Osteocyte (in vitro differentiated cells): ENCODE measurements around the gene CNBD2. TPM values are rescaled to one million over a fixed set of nuclear protein-coding genes. Genes with fewer than 3 reads are reported as not detected.

Experiments used
- DNase-seq: peaks from one replicate; pipeline ENCODE4 v3.0.0; 2021; ENCODE audit warnings: mixed read lengths; ENCODE audit not compliant: unreplicated experiment; ENCODE audit errors: extremely low spot score
- H3K27ac Mint-ChIP-seq: one replicate; pipeline ENCODE4 v1.8.0; 2021; ENCODE audit warnings: mild to moderate bottlenecking, mixed read lengths; ENCODE audit not compliant: unreplicated experiment
- H3K27me3 Mint-ChIP-seq: one replicate; pipeline ENCODE4 v1.8.0; 2021; ENCODE audit warnings: mixed read lengths; ENCODE audit not compliant: unreplicated experiment
- H3K36me3 Mint-ChIP-seq: one replicate; pipeline ENCODE4 v1.8.0; 2021; ENCODE audit warnings: mixed read lengths; ENCODE audit not compliant: unreplicated experiment
- H3K4me1 Mint-ChIP-seq: one replicate; pipeline ENCODE4 v1.8.0; 2021; ENCODE audit warnings: mixed read lengths; ENCODE audit not compliant: unreplicated experiment
- H3K4me3 Mint-ChIP-seq: one replicate; pipeline ENCODE4 v1.8.0; 2021; ENCODE audit warnings: mild to moderate bottlenecking, moderate library complexity, mixed read lengths; ENCODE audit not compliant: unreplicated experiment
- H3K9me3 Mint-ChIP-seq: one replicate; pipeline ENCODE4 v1.8.0; 2021; ENCODE audit warnings: mixed read lengths; ENCODE audit not compliant: unreplicated experiment
- long read RNA-seq: library from polyadenylated mRNA; unstranded; transcript quantifications from one replicate; pipeline ENCODE4 v2.0.0, GENCODE V29; 2021
- total RNA-seq: library from RNA; stranded (reverse); gene quantifications from 2 replicates; pipeline ENCODE4 v1.2.1, GENCODE V29; 2021
- TF ChIP-seq, protein P1 (sequence below): fragments of 200-600 bp; sonication (generic); IDR thresholded peaks from 2 replicates; pipeline ENCODE4 v1.5.0; 2021; ENCODE audit warnings: antibody characterized with exemption, mild to moderate bottlenecking, moderate library complexity

CNBD2 gene
- total RNA-seq: 3.8 and 4.6 TPM in 2 replicates
- long read RNA-seq, transcript CNBD2-206 (1 exons, 662 nt): major isoform, 6 of 9 reads
- long read RNA-seq, partial matches to known transcripts: 0 of 9 reads
- long read RNA-seq, other reads (novel, unspliced or antisense): 3 of 9 reads

DNA sequence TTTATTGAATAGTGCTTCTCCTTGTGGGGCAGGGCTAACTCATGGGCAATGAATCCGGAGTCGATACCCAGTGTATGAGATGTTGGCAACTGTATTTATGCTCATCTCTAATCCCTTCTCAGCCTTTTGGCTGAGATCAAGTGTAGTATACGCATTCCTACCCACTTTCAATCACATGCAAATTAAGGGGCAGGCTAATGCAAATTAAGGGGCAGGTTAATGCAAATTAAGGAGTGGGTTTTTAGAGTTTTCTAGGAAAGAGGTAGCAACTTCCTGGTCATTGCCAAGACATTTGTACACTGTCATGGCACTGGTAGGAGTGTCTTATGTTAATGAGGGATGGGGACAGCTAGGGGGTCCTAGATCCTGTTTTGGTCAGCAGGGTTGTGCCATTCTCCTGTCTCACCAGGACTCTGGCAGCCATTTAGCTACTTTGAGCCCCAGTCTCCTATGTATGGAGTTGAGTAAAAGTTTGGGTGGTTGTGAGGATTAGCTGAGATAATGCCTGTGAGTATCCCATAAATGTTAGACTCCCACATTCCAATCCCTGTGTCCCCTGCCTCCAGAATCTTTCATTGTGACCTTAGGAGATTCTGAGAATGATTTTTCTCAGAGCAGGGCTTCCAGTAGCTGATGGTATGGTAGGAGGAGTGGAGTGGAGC, at the start of gene CNBD2:
Gene CNBD2 (plus strand): TSS at position 612 of the 662 bp plus-strand sequence. CDS start 173 bp downstream, outside the sequence.
- TF ChIP-seq, protein P1, sequence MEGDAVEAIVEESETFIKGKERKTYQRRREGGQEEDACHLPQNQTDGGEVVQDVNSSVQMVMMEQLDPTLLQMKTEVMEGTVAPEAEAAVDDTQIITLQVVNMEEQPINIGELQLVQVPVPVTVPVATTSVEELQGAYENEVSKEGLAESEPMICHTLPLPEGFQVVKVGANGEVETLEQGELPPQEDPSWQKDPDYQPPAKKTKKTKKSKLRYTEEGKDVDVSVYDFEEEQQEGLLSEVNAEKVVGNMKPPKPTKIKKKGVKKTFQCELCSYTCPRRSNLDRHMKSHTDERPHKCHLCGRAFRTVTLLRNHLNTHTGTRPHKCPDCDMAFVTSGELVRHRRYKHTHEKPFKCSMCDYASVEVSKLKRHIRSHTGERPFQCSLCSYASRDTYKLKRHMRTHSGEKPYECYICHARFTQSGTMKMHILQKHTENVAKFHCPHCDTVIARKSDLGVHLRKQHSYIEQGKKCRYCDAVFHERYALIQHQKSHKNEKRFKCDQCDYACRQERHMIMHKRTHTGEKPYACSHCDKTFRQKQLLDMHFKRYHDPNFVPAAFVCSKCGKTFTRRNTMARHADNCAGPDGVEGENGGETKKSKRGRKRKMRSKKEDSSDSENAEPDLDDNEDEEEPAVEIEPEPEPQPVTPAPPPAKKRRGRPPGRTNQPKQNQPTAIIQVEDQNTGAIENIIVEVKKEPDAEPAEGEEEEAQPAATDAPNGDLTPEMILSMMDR: no peak
- no peak for DNase-seq
- Mint-ChIP-seq H3K27ac (no peak within 1 kb of the TSS), H3K27me3 (peaks cover 9% of the 10 kb centered on the region), H3K36me3 (no peaks in the 10 kb centered on the region), H3K9me3 (no peaks in the 10 kb centered on the region), H3K4me3 (no peak within 1 kb of the TSS), H3K4me1 (peaks cover 6% of the 10 kb centered on the region)

DNA sequence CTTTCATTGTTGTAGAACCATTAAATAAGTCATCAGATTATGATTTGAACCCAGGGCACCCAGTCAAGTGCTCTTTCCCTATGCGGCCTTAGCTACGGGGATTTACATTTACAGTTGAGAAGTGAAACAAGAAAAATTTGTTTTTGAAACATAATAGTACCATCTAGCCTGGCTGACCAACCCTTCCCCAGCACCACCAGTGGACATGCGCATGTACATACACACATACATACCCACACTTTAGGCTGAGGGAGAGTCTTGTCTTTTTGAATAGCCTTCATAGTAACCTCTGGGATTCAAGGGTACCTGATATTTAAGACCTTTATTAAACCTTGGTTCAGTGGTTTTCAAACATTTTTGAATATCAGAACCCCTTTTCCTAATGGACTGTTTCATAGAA, 47.9 kb upstream of the CNBD2 start:
- no peaks in the 10 kb centered on the region for H3K9me3 Mint-ChIP-seq
- no peak overlapping the region for H3K27ac Mint-ChIP-seq
- no peak for DNase-seq
- peaks cover 32% of the 10 kb centered on the region for H3K36me3 Mint-ChIP-seq
- TF ChIP-seq, protein P1: no peak
- no peak overlapping the region for H3K4me3 Mint-ChIP-seq
- H3K4me1 Mint-ChIP-seq: no peaks in the 10 kb centered on the region
- H3K27me3 Mint-ChIP-seq: no peaks in the 10 kb centered on the region

DNA sequence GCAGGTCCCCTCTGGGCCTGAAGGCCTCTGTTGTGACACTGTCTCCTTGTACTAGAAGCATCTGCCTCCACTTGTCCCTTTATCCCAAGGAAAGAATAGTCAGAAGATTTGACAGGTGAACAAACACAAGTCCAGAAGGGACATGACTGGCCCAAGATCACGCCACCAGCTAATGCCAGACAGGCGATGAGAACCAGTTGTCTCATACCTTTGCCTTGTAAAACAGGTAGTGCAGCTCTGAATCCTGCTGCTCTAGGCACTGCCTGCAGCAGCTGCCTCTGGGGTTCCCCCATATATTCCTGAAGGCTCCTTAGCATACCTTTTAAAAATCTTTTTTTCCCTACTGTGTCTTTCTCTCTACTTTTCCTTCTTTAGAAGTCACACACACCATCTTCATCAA, 39.1 kb upstream of the CNBD2 start:
- no peak for DNase-seq
- Mint-ChIP-seq H3K4me3 (no peak overlapping the region), H3K9me3 (no peaks in the 10 kb centered on the region), H3K4me1 (no peaks in the 10 kb centered on the region), H3K27ac (no peak overlapping the region), H3K27me3 (no peaks in the 10 kb centered on the region), H3K36me3 (peaks cover 18% of the 10 kb centered on the region)
- TF ChIP-seq, protein P1: no peak

DNA sequence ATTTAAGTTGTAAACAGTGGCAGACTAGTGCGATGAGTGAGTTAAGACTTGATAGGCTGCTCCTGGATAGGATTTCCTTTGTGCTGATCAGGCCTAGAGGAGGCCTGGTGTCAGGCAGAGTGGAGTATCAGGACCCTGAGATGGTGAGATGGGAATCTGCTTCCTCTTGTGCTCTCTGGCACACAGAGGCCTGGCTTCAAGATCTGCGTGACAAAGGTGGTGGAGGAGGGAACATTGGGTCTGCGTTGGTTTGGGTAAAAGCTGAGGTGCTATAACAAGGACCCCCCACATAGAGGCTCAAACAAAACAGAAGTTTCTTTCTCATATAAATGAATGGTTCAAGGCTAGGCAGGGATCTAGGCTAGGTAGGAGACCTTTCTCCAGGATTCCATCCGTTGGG, 34.3 kb upstream of the CNBD2 start:
- Mint-ChIP-seq H3K36me3 (peaks cover 19% of the 10 kb centered on the region), H3K9me3 (no peaks in the 10 kb centered on the region)

DNA sequence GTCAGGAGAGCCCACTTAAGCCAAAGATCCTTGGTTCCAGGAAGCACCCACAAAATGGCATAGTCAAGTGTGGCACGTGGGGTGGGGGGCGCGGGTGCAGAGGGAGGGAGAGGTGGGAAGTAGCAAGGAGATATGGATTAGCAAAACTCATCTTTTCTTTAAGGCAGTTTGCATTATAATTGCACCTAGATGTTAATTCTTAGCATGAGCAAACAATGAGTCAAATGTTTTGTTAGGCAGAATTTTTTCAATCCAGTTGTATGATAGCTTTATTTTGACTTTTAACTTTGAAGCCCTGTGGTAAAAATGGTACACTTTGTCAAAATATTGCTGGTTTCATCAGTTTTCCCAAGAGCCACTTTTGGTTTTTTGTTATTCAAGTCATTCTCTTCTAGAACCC, 29.1 kb upstream of the CNBD2 start:
- Mint-ChIP-seq H3K27me3 (no peaks in the 10 kb centered on the region), H3K27ac (no peak overlapping the region), H3K9me3 (no peaks in the 10 kb centered on the region), H3K36me3 (peaks cover 23% of the 10 kb centered on the region), H3K4me1 (peaks cover 3% of the 10 kb centered on the region), H3K4me3 (no peak overlapping the region)
- TF ChIP-seq, protein P1: no peak
- DNase-seq: no peak

More for the DNA sequence above, 34.3 kb upstream of the CNBD2 start:
- TF ChIP-seq, protein P1: no peak
- Mint-ChIP-seq H3K4me1 (no peaks in the 10 kb centered on the region), H3K27ac (no peak overlapping the region), H3K4me3 (no peak overlapping the region), H3K27me3 (no peaks in the 10 kb centered on the region)
- no peak for DNase-seq
